ELR (cell line): Measurements from ENCODE around the gene POC1A.

ENCODE experiments used
- DNase-seq: peaks from one replicate; pipeline ENCODE4 v3.0.0-alpha.2; 2015; ENCODE audit warnings: low read depth

POC1A gene

GRCh38 chr3:52154135-52155094, at the start of gene POC1A:
Gene POC1A (minus strand): TSS chr3:52154423. CDS start chr3:52154372, 51 bp downstream.
- peak; percentile 99 for DNase-seq

- no peak for DNase-seq
Observed at GRCh38 chr3:52203701-52204100, 49.5 kb upstream of the POC1A start.

GRCh38 chr3:52202384-52203077, 48.3 kb upstream of the POC1A start:
- no peak for DNase-seq

GRCh38 chr3:52200981-52201679, 46.9 kb upstream of the POC1A start:
- peak; percentile 42 for DNase-seq

GRCh38 chr3:52198643-52199608, 44.7 kb upstream of the POC1A start:
- DNase-seq = no peak

GRCh38 chr3:52197842-52198625, 43.8 kb upstream of the POC1A start, which contains the start of gene ALAS1:
Gene ALAS1 (plus strand): TSS chr3:52198160. CDS start chr3:52199242, 1,082 bp downstream.
- DNase-seq = peak; percentile 89

GRCh38 chr3:52197499-52197841, 43.2 kb upstream of the POC1A start:
- no peak for DNase-seq

GRCh38 chr3:52196977-52197376, 42.8 kb upstream of the POC1A start:
- DNase-seq = no peak

- DNase-seq = peak; percentile 51
Observed at GRCh38 chr3:52195823-52196331, 41.7 kb upstream of the POC1A start.

GRCh38 chr3:52195291-52195597, 41.0 kb upstream of the POC1A start:
- DNase-seq = no peak

GRCh38 chr3:52194485-52195290, 40.5 kb upstream of the POC1A start:
- DNase-seq = no peak

GRCh38 chr3:52193065-52193464, 38.8 kb upstream of the POC1A start:
- DNase-seq = peak; percentile 79

- DNase-seq = no peak
Observed at GRCh38 chr3:52191663-52192062, 37.4 kb upstream of the POC1A start.

GRCh38 chr3:52190294-52191074, 36.3 kb upstream of the POC1A start:
- no peak for DNase-seq

GRCh38 chr3:52188556-52188955, 34.3 kb upstream of the POC1A start:
- DNase-seq = no peak

- no peak for DNase-seq
Observed at GRCh38 chr3:52186729-52187128, 32.5 kb upstream of the POC1A start.

GRCh38 chr3:52185837-52186236, 31.6 kb upstream of the POC1A start:
- no peak for DNase-seq

GRCh38 chr3:52185311-52185710, 31.1 kb upstream of the POC1A start:
- no peak for DNase-seq

GRCh38 chr3:52184690-52185089, 30.5 kb upstream of the POC1A start:
- DNase-seq = no peak
